ENCODE results near the gene ARV1. TPM values are rescaled to one million over a fixed set of nuclear protein-coding genes. Genes with fewer than 3 reads are reported as not detected.

ARV1 gene
- total and polyA plus RNA-seq, 7 donors, result 15.5 to 32.1 (median 20.4) TPM

- DNase-seq, result no peak
- no peak overlapping the region for H3K4me3 ChIP-seq
- no peaks in the 10 kb centered on the region for H3K4me1 ChIP-seq
- H3K36me3 ChIP-seq, result no peaks in the 10 kb centered on the region
- no peak overlapping the region for H3K27ac ChIP-seq
- WGBS, 2 donors, result 96 to 97% methylated on average over 2 of the region's 2 CpGs
- H3K27me3 ChIP-seq, result no peaks in the 10 kb centered on the region
- H3K9me3 ChIP-seq, result peaks cover 0 to 1% (median 0%) of the 10 kb centered on the region in 4 donors
- TF ChIP-seq EP300 (IDR thresholded peaks at IDR 0.05), result no peak
- no peak for TF ChIP-seq CTCF (IDR thresholded peaks at IDR 0.05)
- TF ChIP-seq POLR2A (IDR thresholded peaks at IDR 0.05), result no peak
- TF ChIP-seq POLR2AphosphoS5 (IDR thresholded peaks at IDR 0.05), result no peak
- intact Hi-C loops (cut with DNase I), result no loop called here
These were observed 32.5 kb downstream of the ARV1 start for GRCh38 chr1:231011360-231011759.

GRCh38 chr1:231011963-231012362 is 33.1 kb downstream of the ARV1 start:
- WGBS, 2 donors, result 82 to 89% methylated on average over 5 of the region's 5 CpGs
- Histone ChIP-seq H3K4me3 (no peak overlapping the region), H3K9me3 (peaks cover 0 to 1% (median 0%) of the 10 kb centered on the region in 4 donors), H3K27me3 (no peaks in the 10 kb centered on the region), H3K27ac (no peak overlapping the region), H3K36me3 (no peaks in the 10 kb centered on the region), H3K4me1 (no peaks in the 10 kb centered on the region)
- DNase-seq, result no peak
- TF ChIP-seq POLR2A (IDR thresholded peaks at IDR 0.05) (no peak), CTCF (IDR thresholded peaks at IDR 0.05) (no peak), POLR2AphosphoS5 (IDR thresholded peaks at IDR 0.05) (no peak), EP300 (IDR thresholded peaks at IDR 0.05) (no peak)
- intact Hi-C loops (cut with DNase I), result no loop called here

GRCh38 chr1:231013391-231014015 is 34.6 kb downstream of the ARV1 start:
- Histone ChIP-seq H3K4me1 (no peaks in the 10 kb centered on the region), H3K36me3 (no peaks in the 10 kb centered on the region), H3K27ac (no peak overlapping the region), H3K4me3 (no peak overlapping the region), H3K27me3 (no peaks in the 10 kb centered on the region), H3K9me3 (no peaks in the 10 kb centered on the region)
- TF ChIP-seq POLR2AphosphoS5 (IDR thresholded peaks at IDR 0.05) (no peak), CTCF (IDR thresholded peaks at IDR 0.05) (no peak), POLR2A (IDR thresholded peaks at IDR 0.05) (no peak), EP300 (IDR thresholded peaks at IDR 0.05) (no peak)
- intact Hi-C loops (cut with DNase I), result no loop called here
- DNase-seq, result no peak
- 81 to 87% methylated on average over 3 of the region's 3 CpGs for WGBS, 2 donors

- no peak overlapping the region for H3K4me3 ChIP-seq
- peaks cover 0 to 4% (median 0%) of the 10 kb centered on the region in 4 donors for H3K4me1 ChIP-seq
- WGBS, 2 donors, result 22 to 75% methylated on average over 6 of the region's 6 CpGs
- H3K27ac ChIP-seq, result no peak overlapping the region
- no peaks in the 10 kb centered on the region for H3K36me3 ChIP-seq
- no peak for DNase-seq
- intact Hi-C loops (cut with DNase I), result no loop called here
- H3K9me3 ChIP-seq, result no peaks in the 10 kb centered on the region
- TF ChIP-seq POLR2A (IDR thresholded peaks at IDR 0.05) (no peak), CTCF (IDR thresholded peaks at IDR 0.05) (no peak), POLR2AphosphoS5 (IDR thresholded peaks at IDR 0.05) (no peak), EP300 (IDR thresholded peaks at IDR 0.05) (no peak)
- no peaks in the 10 kb centered on the region for H3K27me3 ChIP-seq
These were observed 37.3 kb downstream of the ARV1 start for GRCh38 chr1:231016234-231016633.

- intact Hi-C loops (cut with DNase I), result no loop called here
- Histone ChIP-seq H3K9me3 (no peaks in the 10 kb centered on the region), H3K27me3 (no peaks in the 10 kb centered on the region), H3K4me1 (peaks cover 0 to 4% (median 0%) of the 10 kb centered on the region in 4 donors), H3K4me3 (no peak overlapping the region), H3K27ac (no peak overlapping the region), H3K36me3 (no peaks in the 10 kb centered on the region)
- TF ChIP-seq EP300 (IDR thresholded peaks at IDR 0.05) (no peak), CTCF (IDR thresholded peaks at IDR 0.05) (no peak), POLR2AphosphoS5 (IDR thresholded peaks at IDR 0.05) (no peak), POLR2A (IDR thresholded peaks at IDR 0.05) (no peak)
- 64 to 76% methylated on average over 5 of the region's 5 CpGs for WGBS, 2 donors
- no peak for DNase-seq
These were observed 38.1 kb downstream of the ARV1 start for GRCh38 chr1:231016966-231017365.
